ENCODE data around the gene KDM4C.

GRCh38 chr9:7144265-7145046 is 386.7 kb downstream of the KDM4C start:
- TF ChIP-seq CTCF (IDR thresholded peaks at IDR 0.05) = no peak
- TF ChIP-seq POLR2A (IDR thresholded peaks at IDR 0.05) = no peak

All from sigmoid colon (tissue), 3 donors.